Erythroblast (primary cell): ENCODE results near the gene FRAS1.

ENCODE experiments used
- GATA1 ChIP-seq: IDR thresholded peaks from 2 replicates; pipeline ENCODE4 v1.6.1; 2011; ENCODE audit warnings: low read depth, mild to moderate bottlenecking, control low read depth, low read length, moderate library complexity
- POLR2A ChIP-seq: IDR thresholded peaks from 2 replicates; pipeline ENCODE4 v1.6.1; 2011; ENCODE audit warnings: mild to moderate bottlenecking, low read length

DNA sequence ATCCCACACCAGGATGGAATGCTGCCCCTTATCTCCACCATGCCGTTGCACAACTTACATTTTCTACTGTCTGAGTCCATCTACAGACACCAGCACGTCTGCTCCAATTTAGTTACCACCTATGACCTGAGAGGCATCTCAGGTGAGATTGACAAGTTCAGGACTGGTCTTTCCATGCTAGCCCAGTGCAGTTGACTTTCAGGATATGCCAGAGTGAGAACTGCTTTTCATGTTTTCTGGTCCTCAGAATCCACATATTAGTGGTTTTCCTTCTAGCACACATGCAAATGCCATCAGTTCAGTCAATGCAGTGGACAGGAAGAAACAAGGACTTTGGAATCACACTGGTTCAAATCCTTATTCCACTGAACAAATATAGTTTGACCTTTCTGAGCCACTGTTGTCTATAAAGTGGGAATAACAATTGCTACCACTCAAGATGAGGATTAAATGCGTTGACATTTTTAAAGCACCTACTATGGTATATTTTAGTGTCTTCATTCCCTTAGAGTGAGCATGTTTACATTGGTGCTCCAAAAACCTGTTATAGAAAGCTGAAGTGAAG is 456.4 kb downstream of the FRAS1 start:
- no peak for TF ChIP-seq POLR2A
- TF ChIP-seq GATA1: no peak
